Measurements from ENCODE around the gene RAD51B.

DNA sequence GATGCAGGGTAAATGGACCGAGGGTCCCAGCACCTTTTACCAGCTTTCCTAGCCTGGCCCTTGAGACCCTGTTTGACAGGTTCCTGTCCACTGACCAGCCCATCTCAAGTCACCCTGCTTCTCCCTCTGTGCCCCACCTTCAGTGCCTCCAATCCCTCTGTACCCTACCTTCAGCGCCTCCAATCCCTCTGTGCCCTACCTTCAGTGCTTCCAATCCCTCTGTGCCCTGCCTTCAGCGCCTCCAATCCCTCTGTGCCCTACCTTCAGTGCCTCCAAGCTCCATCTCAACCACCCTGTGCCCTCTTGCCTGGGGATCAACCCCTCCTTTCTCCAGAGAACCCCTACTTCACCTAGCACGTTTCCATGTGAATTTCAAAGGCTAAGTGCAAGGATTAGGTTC, 919.0 kb downstream of the RAD51B start:
- no peak for TF ChIP-seq POLR2A (IDR thresholded peaks at IDR 0.05)
- TF ChIP-seq, protein P1, sequence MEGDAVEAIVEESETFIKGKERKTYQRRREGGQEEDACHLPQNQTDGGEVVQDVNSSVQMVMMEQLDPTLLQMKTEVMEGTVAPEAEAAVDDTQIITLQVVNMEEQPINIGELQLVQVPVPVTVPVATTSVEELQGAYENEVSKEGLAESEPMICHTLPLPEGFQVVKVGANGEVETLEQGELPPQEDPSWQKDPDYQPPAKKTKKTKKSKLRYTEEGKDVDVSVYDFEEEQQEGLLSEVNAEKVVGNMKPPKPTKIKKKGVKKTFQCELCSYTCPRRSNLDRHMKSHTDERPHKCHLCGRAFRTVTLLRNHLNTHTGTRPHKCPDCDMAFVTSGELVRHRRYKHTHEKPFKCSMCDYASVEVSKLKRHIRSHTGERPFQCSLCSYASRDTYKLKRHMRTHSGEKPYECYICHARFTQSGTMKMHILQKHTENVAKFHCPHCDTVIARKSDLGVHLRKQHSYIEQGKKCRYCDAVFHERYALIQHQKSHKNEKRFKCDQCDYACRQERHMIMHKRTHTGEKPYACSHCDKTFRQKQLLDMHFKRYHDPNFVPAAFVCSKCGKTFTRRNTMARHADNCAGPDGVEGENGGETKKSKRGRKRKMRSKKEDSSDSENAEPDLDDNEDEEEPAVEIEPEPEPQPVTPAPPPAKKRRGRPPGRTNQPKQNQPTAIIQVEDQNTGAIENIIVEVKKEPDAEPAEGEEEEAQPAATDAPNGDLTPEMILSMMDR (IDR thresholded peaks at IDR 0.05) = no peak
- TF ChIP-seq EP300 (IDR thresholded peaks at IDR 0.05) = no peak
- no peak for TF ChIP-seq POLR2AphosphoS5 (IDR thresholded peaks at IDR 0.05)
